ENCODE data around the gene NFKBIL1.

The NFKBIL1 gene

DNA sequence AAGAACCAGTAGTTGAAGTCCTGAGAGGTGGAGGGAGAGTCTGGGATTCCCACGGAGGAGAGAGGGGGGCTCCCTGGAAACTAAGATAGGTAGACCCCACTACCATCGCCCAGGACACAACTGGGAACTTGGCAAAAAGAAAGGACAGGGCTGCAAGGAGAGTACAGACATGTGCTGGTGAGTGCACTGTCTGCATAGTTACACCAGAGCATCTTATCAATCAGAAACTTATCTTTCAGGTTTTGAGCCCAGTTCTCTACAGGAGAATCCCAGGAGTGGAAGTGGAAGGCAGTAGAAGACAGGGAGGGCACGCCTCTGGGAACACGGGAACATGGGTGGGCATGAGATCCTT is 12.2 kb downstream of the NFKBIL1 start:
- no peak for DNase-seq (ENCODE audit: low read depth in 1 of 2, low spot score in 1 of 2)

DNA sequence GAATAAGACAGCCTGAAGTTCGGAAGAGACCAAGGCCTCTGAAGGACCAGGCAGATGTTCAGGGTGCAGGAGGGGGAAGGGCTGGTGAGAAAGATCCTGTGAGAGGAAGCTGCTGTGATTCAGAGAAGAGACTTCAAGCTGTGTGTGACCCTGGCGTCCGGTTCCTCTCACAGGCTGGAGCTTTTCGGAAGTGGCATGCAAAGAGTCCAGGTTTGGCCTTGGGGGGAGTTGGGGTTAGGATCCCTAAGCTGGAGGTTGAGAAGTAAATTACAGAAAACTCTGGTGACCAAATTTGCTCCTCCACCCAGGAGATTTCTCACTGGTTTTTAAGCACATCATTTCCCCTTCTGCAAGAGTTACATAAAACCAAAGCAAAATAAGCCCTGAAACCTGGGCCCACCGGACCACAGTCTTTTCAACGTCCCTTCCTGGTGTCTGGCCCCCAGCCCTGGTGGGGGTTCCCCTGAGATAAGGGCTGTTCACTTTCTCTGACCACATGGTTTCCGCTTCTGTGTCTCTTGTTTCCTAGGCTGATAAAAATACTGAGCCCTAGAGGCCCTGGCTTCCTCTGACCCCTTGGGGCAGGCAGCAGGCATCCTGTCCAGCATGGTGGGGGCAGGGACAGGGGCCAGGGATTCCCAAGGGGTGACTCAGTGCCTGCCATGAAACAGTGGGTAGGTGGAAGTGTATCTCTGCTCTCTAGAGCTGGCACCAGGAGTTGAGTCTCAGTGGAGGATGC is 12.7 kb downstream of the NFKBIL1 start:
- DNase-seq (ENCODE audit: low read depth in 1 of 2, low spot score in 1 of 2) = no peak

DNA sequence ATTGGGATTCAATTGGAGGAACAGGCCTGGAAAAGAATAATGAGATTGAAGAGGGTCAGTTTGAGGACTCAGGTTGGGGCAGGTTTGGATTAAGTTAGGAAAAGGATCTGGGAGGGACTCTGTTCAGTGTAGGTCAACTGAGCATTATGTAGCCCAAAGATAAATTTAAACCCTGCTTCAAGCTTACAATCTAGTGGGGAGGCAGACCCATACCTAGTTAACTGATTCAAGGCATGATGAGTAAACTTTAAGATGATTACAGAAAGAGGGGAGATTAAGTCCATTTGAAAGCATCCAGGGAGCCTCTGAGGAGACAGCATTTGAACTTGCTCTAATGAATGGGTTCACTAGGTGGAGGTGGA is 13.3 kb downstream of the NFKBIL1 start:
- no peak for DNase-seq (ENCODE audit: low read depth in 1 of 2, low spot score in 1 of 2)

DNA sequence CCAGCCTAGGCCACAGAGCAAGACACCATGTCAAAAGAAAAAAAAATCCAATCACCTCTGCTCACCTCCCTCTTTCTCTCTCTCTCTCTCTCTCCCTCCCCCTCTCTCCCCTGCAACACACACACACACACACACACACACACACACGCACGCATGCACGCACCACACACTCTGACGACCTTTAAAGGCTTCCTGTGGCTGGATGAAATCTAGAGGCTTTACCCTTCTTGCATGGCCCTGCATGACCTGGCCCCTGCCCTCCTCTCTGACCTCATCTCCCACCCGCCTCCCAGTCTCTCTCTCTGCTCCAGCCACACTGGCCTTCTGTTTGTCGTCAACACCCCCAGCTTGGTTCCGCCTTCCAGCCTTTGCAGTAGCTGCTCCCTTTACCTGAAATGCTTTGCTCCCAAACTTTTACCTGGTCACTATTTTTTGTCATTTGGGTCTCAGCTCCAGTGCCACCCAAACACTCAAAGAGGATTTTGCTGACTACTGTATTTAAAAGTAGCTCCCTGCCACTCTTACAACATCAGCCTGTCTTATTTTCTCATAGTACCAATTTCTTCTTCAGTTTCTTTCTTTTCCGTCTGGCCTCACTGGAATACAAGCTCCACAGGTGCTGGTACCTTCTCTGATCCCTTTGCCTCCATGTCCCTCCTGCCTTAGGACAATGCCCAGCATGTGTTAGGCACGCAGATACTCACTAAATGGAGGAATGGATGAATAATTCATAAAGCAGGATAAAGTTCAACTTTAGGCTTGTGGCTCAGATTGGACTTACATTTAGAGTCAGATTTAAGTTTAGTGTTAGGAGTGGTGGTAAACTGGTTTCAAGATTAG is 20.3 kb downstream of the NFKBIL1 start:
- DNase-seq (ENCODE audit: low read depth in 1 of 2, low spot score in 1 of 2) = no peak

DNA sequence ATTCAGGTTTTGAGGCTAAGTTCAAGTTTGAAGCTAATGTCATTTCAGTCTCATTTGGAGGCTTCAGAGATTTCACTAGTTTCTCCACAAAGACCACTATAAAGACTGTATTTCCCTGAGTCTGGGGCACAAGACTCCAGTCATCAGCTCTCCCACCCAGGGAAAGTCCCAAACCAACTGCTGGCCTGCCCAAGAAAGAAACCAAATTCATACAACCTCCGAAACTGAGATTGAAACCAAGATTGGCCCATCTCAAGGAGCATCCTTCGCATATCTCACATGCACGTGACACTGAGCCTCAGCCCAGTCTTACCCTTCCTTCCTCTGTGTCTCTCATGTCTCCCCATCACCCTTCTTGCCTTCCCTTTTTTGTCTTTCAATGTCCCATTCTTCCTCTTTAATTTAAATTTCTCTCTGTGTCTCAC is 21.1 kb downstream of the NFKBIL1 start:
- peak in 1 of 2 donors; percentile 45 for DNase-seq (ENCODE audit: low read depth in 1 of 2, low spot score in 1 of 2)

DNA sequence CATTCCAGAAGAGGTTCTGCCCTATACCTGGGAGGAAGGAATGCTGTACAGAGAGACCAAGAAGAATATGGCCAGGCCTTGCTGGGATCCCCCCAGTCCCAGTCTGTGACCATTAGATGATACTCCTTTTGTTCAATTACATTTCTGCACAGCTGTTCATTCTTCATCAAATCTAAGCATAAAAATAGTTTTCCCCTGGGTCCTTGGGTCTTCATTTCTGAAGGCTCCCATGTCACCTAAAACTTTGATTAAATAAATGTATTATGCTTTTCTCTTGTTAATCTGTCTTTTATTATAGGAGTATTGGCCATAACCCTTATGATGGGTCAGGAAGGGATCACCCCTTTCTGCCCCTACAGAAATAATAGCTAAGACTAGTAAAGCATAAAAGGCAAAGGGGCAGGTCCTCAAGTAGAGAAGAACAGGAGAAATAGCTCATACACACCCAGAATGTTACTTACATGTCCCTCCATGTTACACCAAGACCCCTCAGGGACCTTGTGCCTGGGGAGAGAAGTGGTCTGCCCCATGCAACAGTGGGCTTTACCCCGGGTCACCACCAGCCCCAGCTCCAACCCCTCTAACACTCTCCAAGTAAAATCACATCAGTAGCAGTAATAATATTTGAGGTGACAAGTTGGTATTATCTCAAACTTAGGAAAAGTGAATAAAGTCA is 22.6 kb downstream of the NFKBIL1 start:
- DNase-seq (ENCODE audit: low read depth in 1 of 2, low spot score in 1 of 2) = no peak

DNA sequence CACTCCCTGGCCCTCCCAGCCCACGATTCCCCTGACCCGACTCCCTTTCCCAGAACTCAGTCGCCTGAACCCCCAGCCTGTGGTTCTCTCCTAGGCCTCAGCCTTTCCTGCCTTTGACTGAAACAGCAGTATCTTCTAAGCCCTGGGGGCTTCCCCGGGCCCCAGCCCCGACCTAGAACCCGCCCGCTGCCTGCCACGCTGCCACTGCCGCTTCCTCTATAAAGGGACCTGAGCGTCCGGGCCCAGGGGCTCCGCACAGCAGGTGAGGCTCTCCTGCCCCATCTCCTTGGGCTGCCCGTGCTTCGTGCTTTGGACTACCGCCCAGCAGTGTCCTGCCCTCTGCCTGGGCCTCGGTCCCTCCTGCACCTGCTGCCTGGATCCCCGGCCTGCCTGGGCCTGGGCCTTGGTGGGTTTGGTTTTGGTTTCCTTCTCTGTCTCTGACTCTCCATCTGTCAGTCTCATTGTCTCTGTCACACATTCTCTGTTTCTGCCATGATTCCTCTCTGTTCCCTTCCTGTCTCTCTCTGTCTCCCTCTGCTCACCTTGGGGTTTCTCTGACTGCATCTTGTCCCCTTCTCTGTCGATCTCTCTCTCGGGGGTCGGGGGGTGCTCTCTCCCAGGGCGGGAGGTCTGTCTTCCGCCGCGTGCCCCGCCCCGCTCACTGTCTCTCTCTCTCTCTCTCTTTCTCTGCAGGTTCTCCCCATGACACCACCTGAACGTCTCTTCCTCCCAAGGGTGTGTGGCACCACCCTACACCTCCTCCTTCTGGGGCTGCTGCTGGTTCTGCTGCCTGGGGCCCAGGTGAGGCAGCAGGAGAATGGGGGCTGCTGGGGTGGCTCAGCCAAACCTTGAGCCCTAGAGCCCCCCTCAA is 24.9 kb downstream of the NFKBIL1 start, which contains the start of gene LTA:
TSS of gene LTA (plus strand) at position 249 of the 871 bp plus-strand sequence. CDS start at position 703, 454 bp downstream.
- DNase-seq (ENCODE audit: low read depth in 1 of 2, low spot score in 1 of 2) = peak; percentile 66 to 70

DNA sequence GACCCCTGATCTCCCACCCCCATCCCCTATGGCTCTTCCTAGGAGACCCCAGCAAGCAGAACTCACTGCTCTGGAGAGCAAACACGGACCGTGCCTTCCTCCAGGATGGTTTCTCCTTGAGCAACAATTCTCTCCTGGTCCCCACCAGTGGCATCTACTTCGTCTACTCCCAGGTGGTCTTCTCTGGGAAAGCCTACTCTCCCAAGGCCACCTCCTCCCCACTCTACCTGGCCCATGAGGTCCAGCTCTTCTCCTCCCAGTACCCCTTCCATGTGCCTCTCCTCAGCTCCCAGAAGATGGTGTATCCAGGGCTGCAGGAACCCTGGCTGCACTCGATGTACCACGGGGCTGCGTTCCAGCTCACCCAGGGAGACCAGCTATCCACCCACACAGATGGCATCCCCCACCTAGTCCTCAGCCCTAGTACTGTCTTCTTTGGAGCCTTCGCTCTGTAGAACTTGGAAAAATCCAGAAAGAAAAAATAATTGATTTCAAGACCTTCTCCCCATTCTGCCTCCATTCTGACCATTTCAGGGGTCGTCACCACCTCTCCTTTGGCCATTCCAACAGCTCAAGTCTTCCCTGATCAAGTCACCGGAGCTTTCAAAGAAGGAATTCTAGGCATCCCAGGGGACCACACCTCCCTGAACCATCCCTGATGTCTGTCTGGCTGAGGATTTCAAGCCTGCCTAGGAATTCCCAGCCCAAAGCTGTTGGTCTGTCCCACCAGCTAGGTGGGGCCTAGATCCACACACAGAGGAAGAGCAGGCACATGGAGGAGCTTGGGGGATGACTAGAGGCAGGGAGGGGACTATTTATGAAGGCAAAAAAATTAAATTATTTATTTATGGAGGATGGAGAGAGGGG is 26.1 kb downstream of the NFKBIL1 start:
- no peak for DNase-seq (ENCODE audit: low read depth in 1 of 2, low spot score in 1 of 2)

DNA sequence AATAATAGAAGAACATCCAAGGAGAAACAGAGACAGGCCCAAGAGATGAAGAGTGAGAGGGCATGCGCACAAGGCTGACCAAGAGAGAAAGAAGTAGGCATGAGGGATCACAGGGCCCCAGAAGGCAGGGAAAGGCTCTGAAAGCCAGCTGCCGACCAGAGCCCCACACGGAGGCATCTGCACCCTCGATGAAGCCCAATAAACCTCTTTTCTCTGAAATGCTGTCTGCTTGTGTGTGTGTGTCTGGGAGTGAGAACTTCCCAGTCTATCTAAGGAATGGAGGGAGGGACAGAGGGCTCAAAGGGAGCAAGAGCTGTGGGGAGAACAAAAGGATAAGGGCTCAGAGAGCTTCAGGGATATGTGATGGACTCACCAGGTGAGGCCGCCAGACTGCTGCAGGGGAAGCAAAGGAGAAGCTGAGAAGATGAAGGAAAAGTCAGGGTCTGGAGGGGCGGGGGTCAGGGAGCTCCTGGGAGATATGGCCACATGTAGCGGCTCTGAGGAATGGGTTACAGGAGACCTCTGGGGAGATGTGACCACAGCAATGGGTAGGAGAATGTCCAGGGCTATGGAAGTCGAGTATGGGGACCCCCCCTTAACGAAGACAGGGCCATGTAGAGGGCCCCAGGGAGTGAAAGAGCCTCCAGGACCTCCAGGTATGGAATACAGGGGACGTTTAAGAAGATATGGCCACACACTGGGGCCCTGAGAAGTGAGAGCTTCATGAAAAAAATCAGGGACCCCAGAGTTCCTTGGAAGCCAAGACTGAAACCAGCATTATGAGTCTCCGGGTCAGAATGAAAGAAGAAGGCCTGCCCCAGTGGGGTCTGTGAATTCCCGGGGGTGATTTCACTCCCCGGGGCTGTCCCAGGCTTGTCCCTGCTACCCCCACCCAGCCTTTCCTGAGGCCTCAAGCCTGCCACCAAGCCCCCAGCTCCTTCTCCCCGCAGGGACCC is 27.0 kb downstream of the NFKBIL1 start:
- DNase-seq (ENCODE audit: low read depth in 1 of 2, low spot score in 1 of 2) = peak in 1 of 2 donors; percentile 35

DNA sequence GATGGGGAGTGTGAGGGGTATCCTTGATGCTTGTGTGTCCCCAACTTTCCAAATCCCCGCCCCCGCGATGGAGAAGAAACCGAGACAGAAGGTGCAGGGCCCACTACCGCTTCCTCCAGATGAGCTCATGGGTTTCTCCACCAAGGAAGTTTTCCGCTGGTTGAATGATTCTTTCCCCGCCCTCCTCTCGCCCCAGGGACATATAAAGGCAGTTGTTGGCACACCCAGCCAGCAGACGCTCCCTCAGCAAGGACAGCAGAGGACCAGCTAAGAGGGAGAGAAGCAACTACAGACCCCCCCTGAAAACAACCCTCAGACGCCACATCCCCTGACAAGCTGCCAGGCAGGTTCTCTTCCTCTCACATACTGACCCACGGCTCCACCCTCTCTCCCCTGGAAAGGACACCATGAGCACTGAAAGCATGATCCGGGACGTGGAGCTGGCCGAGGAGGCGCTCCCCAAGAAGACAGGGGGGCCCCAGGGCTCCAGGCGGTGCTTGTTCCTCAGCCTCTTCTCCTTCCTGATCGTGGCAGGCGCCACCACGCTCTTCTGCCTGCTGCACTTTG is 28.0 kb downstream of the NFKBIL1 start, which contains the start of gene TNF:
TSS of gene TNF (plus strand) at position 231 of the 567 bp plus-strand sequence. CDS start at position 408, 177 bp downstream.
- peak; percentile 64 to 81 for DNase-seq (ENCODE audit: low read depth in 1 of 2, low spot score in 1 of 2)

DNA sequence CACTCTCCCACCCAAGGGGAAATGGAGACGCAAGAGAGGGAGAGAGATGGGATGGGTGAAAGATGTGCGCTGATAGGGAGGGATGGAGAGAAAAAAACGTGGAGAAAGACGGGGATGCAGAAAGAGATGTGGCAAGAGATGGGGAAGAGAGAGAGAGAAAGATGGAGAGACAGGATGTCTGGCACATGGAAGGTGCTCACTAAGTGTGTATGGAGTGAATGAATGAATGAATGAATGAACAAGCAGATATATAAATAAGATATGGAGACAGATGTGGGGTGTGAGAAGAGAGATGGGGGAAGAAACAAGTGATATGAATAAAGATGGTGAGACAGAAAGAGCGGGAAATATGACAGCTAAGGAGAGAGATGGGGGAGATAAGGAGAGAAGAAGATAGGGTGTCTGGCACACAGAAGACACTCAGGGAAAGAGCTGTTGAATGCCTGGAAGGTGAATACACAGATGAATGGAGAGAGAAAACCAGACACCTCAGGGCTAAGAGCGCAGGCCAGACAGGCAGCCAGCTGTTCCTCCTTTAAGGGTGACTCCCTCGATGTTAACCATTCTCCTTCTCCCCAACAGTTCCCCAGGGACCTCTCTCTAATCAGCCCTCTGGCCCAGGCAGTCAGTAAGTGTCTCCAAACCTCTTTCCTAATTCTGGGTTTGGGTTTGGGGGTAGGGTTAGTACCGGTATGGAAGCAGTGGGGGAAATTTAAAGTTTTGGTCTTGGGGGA is 28.7 kb downstream of the NFKBIL1 start:
- DNase-seq (ENCODE audit: low read depth in 1 of 2, low spot score in 1 of 2) = no peak

DNA sequence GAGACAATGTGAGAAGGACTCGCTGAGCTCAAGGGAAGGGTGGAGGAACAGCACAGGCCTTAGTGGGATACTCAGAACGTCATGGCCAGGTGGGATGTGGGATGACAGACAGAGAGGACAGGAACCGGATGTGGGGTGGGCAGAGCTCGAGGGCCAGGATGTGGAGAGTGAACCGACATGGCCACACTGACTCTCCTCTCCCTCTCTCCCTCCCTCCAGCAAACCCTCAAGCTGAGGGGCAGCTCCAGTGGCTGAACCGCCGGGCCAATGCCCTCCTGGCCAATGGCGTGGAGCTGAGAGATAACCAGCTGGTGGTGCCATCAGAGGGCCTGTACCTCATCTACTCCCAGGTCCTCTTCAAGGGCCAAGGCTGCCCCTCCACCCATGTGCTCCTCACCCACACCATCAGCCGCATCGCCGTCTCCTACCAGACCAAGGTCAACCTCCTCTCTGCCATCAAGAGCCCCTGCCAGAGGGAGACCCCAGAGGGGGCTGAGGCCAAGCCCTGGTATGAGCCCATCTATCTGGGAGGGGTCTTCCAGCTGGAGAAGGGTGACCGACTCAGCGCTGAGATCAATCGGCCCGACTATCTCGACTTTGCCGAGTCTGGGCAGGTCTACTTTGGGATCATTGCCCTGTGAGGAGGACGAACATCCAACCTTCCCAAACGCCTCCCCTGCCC is 29.6 kb downstream of the NFKBIL1 start:
- DNase-seq (ENCODE audit: low read depth in 1 of 2, low spot score in 1 of 2) = no peak

DNA sequence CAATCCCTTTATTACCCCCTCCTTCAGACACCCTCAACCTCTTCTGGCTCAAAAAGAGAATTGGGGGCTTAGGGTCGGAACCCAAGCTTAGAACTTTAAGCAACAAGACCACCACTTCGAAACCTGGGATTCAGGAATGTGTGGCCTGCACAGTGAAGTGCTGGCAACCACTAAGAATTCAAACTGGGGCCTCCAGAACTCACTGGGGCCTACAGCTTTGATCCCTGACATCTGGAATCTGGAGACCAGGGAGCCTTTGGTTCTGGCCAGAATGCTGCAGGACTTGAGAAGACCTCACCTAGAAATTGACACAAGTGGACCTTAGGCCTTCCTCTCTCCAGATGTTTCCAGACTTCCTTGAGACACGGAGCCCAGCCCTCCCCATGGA is 30.2 kb downstream of the NFKBIL1 start:
- no peak for DNase-seq (ENCODE audit: low read depth in 1 of 2, low spot score in 1 of 2)

DNA sequence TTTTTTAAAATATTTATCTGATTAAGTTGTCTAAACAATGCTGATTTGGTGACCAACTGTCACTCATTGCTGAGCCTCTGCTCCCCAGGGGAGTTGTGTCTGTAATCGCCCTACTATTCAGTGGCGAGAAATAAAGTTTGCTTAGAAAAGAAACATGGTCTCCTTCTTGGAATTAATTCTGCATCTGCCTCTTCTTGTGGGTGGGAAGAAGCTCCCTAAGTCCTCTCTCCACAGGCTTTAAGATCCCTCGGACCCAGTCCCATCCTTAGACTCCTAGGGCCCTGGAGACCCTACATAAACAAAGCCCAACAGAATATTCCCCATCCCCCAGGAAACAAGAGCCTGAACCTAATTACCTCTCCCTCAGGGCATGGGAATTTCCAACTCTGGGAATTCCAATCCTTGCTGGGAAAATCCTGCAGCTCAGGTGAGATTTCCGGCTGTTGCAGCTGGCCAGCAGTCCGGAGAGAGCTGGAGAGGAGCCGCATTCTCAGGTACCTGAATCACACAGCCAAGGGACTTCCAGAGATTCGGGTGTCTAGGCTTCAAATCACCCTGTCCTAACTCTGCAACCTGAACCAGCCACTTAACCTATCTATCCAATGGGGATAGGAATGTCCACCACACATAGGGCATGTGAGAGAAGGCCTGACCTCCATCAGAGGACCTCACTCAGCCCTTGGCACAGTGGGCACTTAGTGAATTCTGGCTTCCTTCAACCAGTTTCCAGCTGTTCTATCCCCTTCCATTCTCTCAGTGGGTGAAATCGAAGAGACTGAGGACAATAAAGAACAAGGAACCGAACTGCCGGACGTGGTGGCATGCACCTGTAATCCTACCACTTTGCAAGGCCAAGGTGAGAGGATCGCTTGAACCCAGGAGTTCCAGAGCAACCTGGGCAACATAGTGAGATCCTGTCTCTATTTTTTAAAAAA is 31.0 kb downstream of the NFKBIL1 start:
- no peak for DNase-seq (ENCODE audit: low read depth in 1 of 2, low spot score in 1 of 2)

DNA sequence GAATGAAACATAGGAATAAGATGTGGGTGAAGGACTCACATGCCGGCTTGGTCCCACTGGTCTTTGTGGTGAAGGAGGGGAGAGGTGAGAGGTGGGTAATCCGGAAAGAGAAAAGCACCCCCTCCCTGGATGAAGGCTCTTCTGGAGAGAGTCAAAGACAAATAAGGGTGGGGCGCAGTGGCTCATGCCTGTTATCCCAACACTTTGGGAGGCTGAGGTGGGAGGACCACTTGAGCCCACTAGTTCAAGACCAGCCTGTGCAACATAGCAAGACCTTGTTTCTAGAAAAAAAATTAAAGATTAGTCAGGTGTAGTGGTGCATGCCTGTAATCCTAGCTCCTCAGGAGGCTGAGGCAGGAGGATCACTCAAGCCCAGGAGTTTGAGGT is 31.7 kb downstream of the NFKBIL1 start:
- DNase-seq (ENCODE audit: low read depth in 1 of 2, low spot score in 1 of 2) = no peak
